Endothelial cell of umbilical vein (primary cell): ENCODE measurements around the gene PPP1R10.

ENCODE experiments used
- CTCF ChIP-seq, 2 donors: IDR thresholded peaks; 1 replicate in 1 of 2; 2 replicates in 1 of 2; pipeline ENCODE4 v1.5.1; 2011; ENCODE audit warnings: low read length in 2 of 2, mild to moderate bottlenecking in 2 of 2, moderate library complexity in 2 of 2, control low read depth in 1 of 2, inconsistent platforms in 1 of 2, low read depth in 1 of 2; ENCODE audit not compliant: insufficient read depth in 1 of 2; ENCODE audit errors: extremely low read depth in 1 of 2
- EZH2 ChIP-seq: IDR thresholded peaks from 2 replicates; pipeline ENCODE4 v1.6.1; 2012; ENCODE audit warnings: borderline replicate concordance, low read depth, mild to moderate bottlenecking, moderate library complexity, low read length, inconsistent platforms; ENCODE audit not compliant: severe bottlenecking
- FOS ChIP-seq: IDR thresholded peaks from 2 replicates; pipeline ENCODE4 v1.6.1; 2011; ENCODE audit warnings: mild to moderate bottlenecking, low read length, moderate library complexity, borderline replicate concordance; ENCODE audit not compliant: insufficient read depth
- GATA2 ChIP-seq: IDR thresholded peaks from 2 replicates; pipeline ENCODE4 v1.7.0; 2011; ENCODE audit warnings: low read depth, mild to moderate bottlenecking, moderate library complexity, mixed read lengths, low read length; ENCODE audit not compliant: insufficient read length, insufficient read depth
- JUN ChIP-seq: IDR thresholded peaks from 2 replicates; pipeline ENCODE4 v1.6.1; 2011; ENCODE audit warnings: borderline replicate concordance, low read depth; ENCODE audit not compliant: insufficient read length, insufficient read depth
- MYC ChIP-seq: IDR thresholded peaks from one replicate; pipeline ENCODE4 v1.6.1; 2011; ENCODE audit warnings: mild to moderate bottlenecking, low read depth, low read length
- POLR2A ChIP-seq: IDR thresholded peaks from 2 replicates; pipeline ENCODE4 v1.6.1; 2012; ENCODE audit warnings: low read depth, mild to moderate bottlenecking, control low read depth, low read length
- POLR2AphosphoS5 ChIP-seq: IDR thresholded peaks from 2 replicates; pipeline ENCODE4 v1.6.1; 2012; ENCODE audit warnings: low read depth, mild to moderate bottlenecking, control low read depth, low read length, moderate library complexity; ENCODE audit not compliant: insufficient read depth
- TF ChIP-seq, protein P1 (sequence below): IDR thresholded peaks from 2 replicates; pipeline ENCODE4 v1.6.1; 2011; ENCODE audit not compliant: insufficient read depth, insufficient read length

GRCh38 chr6:30610065-30610464 lies 7.0 kb downstream of the PPP1R10 start:
- no peak for TF ChIP-seq EZH2
- TF ChIP-seq CTCF (IDR thresholded peaks at IDR 0.05; ENCODE audit: extremely low read depth in 1 of 2, insufficient read depth in 1 of 2, low read depth in 1 of 2, low read length in 2 of 2) = no peak
- TF ChIP-seq, protein P1, sequence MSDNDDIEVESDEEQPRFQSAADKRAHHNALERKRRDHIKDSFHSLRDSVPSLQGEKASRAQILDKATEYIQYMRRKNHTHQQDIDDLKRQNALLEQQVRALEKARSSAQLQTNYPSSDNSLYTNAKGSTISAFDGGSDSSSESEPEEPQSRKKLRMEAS = no peak
- TF ChIP-seq FOS = no peak
- no peak for TF ChIP-seq POLR2A
- no peak for TF ChIP-seq POLR2AphosphoS5
- no peak for TF ChIP-seq MYC
- no peak for TF ChIP-seq GATA2
- TF ChIP-seq JUN = no peak
